Neutrophil (primary cell): ENCODE measurements around the gene RFC2.
"Not testable (repeated sequence)": the region's sequence is repeated elsewhere in the genome, so short reads cannot be mapped to it uniquely, and the experiment has no call there.

ENCODE experiments used
- H3K27ac ChIP-seq: fragments of 200-600 bp; sonication (generic); 2 replicates; pipeline ENCODE4 v1.5.1; 2016; ENCODE audit warnings: mild to moderate bottlenecking, moderate library complexity
- H3K27me3 ChIP-seq: fragments of 200-600 bp; sonication (generic); 2 replicates; pipeline ENCODE4 v1.6.0; 2016; ENCODE audit warnings: mild to moderate bottlenecking
- H3K36me3 ChIP-seq: fragments of 200-600 bp; sonication (generic); 2 replicates; pipeline ENCODE4 v1.5.1; 2017
- H3K4me1 ChIP-seq, 2 experiments: fragments of 200-600 bp in 1 of 2; sonication (generic) in 1 of 2; 1 replicate in 1 of 2; 2 replicates in 1 of 2; pipeline versions ENCODE4 v1.5.1 to v1.6.1; 2013 to 2016; ENCODE audit warnings: low read depth in 1 of 2, low read length in 1 of 2, mild to moderate bottlenecking in 1 of 2, moderate library complexity in 1 of 2; ENCODE audit not compliant: control insufficient read depth in 1 of 2, insufficient read depth in 1 of 2
- H3K4me3 ChIP-seq, 2 experiments: fragments of 200-600 bp in 1 of 2; sonication (generic) in 1 of 2; 1 replicate in 1 of 2; 2 replicates in 1 of 2; pipeline ENCODE4 v1.5.1; 2013 to 2016; ENCODE audit warnings: low read depth in 1 of 2, low read length in 1 of 2, mild to moderate bottlenecking in 1 of 2, moderate library complexity in 1 of 2
- H3K9me3 ChIP-seq: fragments of 200-600 bp; sonication (generic); 2 replicates; pipeline ENCODE4 v1.5.1; 2016
- TF ChIP-seq, protein P1 (sequence below): fragments of 200-600 bp; sonication (generic); IDR thresholded peaks from 2 replicates; pipeline ENCODE4 v1.5.1; 2016; ENCODE audit warnings: antibody characterized with exemption

The RFC2 gene

DNA sequence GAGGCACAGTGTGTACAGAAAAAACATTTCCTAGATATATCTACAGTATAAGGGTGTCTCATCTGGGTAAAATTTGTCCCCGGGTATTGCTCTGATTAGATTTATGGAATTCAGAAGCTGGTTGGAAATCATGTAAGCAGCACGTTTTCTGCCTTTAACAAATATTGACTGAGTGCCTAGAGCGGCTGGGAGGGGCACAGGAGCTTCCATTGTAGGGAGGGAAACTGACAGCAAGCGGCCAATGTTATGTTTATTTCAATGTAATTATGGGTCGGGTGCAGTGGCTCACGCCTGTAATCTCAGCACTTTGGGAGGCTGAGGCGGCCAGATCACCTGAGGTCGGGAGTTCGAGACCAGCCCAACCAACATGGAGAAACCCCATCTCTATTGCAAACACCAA lies 4.4 kb upstream of the RFC2 start:
- H3K27me3 ChIP-seq, result no peaks in the 10 kb centered on the region
- peaks cover 15 to 20% of the 10 kb centered on the region in 2 experiments for H3K4me1 ChIP-seq
- TF ChIP-seq, protein P1, sequence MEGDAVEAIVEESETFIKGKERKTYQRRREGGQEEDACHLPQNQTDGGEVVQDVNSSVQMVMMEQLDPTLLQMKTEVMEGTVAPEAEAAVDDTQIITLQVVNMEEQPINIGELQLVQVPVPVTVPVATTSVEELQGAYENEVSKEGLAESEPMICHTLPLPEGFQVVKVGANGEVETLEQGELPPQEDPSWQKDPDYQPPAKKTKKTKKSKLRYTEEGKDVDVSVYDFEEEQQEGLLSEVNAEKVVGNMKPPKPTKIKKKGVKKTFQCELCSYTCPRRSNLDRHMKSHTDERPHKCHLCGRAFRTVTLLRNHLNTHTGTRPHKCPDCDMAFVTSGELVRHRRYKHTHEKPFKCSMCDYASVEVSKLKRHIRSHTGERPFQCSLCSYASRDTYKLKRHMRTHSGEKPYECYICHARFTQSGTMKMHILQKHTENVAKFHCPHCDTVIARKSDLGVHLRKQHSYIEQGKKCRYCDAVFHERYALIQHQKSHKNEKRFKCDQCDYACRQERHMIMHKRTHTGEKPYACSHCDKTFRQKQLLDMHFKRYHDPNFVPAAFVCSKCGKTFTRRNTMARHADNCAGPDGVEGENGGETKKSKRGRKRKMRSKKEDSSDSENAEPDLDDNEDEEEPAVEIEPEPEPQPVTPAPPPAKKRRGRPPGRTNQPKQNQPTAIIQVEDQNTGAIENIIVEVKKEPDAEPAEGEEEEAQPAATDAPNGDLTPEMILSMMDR, result no peak
- no peaks in the 10 kb centered on the region for H3K9me3 ChIP-seq
- no peaks in the 10 kb centered on the region for H3K36me3 ChIP-seq
- no peak overlapping the region for H3K4me3 ChIP-seq
- no peak overlapping the region for H3K27ac ChIP-seq

DNA sequence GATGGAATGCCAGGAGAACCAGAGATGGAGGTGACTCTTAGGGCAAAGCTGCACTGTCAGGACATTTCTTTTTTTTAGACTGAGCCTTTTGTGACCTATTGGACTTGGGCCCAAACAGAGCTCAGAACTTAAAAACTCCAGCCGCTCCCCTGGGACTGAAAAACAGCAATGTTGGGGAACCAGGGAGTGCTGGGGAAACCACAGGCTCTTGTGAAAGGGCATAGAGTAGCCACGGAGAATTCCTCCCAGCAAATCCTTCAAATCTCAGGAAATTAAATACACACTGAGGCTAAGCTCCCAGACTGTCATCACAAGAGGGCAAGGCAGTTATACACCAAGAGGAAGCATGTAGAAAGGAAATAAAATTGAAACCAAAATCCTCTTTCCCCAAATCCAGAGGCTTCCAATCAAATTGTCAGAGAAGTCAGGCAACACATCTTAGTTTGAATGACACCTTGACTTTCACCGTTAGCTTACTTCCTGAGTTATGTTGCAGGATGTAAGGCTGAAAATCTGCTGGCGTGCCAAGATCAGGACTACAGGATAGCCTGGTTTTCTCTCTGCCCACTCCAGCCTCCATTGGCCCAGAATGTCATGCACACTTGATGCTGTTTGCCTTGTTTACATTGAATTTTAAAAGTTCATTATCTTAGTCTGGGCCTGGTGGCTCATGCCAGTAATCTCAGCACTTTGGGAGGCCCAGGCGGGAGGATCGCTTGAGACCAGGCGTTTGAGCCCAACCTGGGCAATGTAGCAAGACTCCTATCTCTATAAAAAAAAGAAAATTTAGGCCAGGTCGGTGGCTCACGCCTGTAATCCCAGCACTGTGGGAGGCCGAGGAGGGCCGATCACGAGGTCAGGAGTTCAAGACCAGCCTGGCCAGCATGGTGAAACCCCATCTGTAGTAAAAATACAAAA lies 2.6 kb upstream of the RFC2 start:
- Histone ChIP-seq H3K36me3 (no peaks in the 10 kb centered on the region), H3K27me3 (no peaks in the 10 kb centered on the region), H3K4me1 (peaks cover 25 to 26% of the 10 kb centered on the region in 2 experiments), H3K9me3 (no peaks in the 10 kb centered on the region), H3K4me3 (no peak overlapping the region), H3K27ac (peak overlapping the region; percentile 23)
- TF ChIP-seq, protein P1, result no peak

DNA sequence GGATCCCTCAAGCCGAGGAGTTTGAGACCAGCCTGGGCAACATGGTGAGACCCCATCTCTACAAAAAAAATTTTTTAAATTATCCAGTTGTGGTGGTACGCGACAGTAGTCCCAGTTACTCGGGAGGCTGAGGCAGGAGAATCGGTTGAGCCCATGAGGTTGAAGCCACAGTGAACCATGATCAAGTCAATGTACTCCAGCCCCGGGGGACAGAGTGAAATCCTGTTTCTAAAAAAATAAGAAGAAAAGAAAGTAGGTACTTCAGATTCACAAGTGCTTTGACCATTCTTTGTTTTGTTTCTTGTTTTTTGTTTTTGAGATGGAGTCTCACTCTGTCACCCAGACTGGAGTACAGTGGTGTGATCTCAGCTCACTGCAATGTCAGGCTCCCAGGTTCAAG lies 1.3 kb upstream of the RFC2 start:
- peaks cover 25 to 26% of the 10 kb centered on the region in 2 experiments for H3K4me1 ChIP-seq
- H3K36me3 ChIP-seq, result peaks cover 11% of the 10 kb centered on the region
- H3K4me3 ChIP-seq, result peak overlapping the region; percentile 86 to 95
- not testable (repeated sequence) for H3K9me3 ChIP-seq, H3K27me3 ChIP-seq
- peak overlapping the region; percentile 91 for H3K27ac ChIP-seq

DNA sequence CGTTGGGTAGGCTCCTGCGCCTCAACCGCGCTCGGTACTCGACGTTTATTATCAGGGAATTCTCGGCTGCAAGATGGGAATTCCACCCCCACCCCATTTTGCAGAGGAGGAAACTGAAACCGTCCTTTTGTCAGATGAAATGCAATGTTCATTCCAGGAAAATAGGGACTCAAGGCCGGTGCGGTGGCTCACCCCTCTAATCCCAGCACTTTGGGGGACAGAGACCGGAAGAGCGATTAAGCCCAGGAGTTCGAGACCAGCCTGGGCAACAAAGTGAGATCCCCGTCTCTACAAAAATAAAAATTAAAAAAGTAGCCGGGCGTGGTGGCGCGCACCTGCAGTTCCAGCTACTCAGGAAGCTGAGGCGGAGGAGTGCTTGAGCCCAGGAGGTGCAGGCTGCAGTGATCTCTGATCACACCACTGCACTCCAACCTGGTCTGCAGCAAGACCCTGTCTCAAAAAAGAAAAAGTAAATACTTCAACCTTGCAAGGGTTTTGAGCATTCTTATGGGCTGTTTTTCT lies 720 bp upstream of the RFC2 start:
- peaks cover 25 to 26% of the 10 kb centered on the region in 2 experiments for H3K4me1 ChIP-seq
- H3K4me3 ChIP-seq, result peak overlapping the region; percentile 86 to 95
- H3K27ac ChIP-seq, result peak overlapping the region; percentile 91
- H3K27me3 ChIP-seq, result no peaks in the 10 kb centered on the region
- H3K9me3 ChIP-seq, result no peaks in the 10 kb centered on the region
- TF ChIP-seq, protein P1, result no peak
- H3K36me3 ChIP-seq, result peaks cover 16% of the 10 kb centered on the region

DNA sequence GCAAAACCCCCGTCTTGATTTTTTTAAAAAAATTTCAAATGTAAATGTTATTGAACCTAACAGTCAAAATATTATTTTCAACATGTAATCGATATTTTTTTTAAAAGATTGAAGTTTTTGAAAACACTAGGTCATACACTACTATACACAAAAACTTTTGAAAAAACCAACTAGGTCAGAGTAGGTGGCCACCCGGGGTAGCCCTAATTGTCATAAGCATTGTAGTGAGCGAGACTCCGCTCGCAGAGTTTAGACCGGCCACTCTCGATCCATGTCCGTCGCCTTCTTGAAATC lies 417 bp downstream of the RFC2 start:
- Histone ChIP-seq H3K9me3 (no peaks in the 10 kb centered on the region), H3K27ac (peak overlapping the region; percentile 91), H3K4me1 (peaks cover 25 to 26% of the 10 kb centered on the region in 2 experiments), H3K36me3 (peaks cover 27% of the 10 kb centered on the region), H3K27me3 (no peaks in the 10 kb centered on the region), H3K4me3 (peak overlapping the region; percentile 86 to 95)
- TF ChIP-seq, protein P1, result no peak

DNA sequence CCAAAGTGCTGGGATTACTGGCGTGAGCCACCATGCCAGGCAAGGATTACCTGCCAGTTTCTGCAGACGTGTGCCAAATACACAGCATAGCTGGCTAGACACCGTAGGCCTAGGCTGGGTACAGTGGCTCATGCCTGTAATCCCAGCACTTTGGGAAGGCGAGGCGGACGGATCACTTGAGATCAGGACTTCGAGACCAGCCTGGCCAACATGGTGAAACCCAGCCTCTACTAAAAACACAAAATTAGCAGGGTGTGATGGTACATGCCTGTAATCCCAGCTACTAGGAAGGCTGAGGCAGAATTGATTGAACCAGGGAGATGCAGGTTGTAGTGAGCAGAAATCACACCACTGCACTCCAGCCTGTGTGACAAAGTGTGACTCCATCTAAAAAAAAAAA lies 868 bp downstream of the RFC2 start:
- Histone ChIP-seq H3K4me3 (peak overlapping the region; percentile 86 to 95), H3K27me3 (no peaks in the 10 kb centered on the region), H3K36me3 (peaks cover 31% of the 10 kb centered on the region), H3K27ac (peak overlapping the region; percentile 91), H3K9me3 (no peaks in the 10 kb centered on the region), H3K4me1 (peaks cover 25 to 26% of the 10 kb centered on the region in 2 experiments)
- TF ChIP-seq, protein P1, result no peak
